HL-60 (cell line): ENCODE data around the gene F7.

ENCODE experiments used
- DNase-seq, 2 experiments: peaks; one replicate each; pipeline ENCODE4 v3.0.0-alpha.2; 2010 to 2020; ENCODE audit warnings: low read depth in 1 of 2, low spot score in 1 of 2
- H3K27ac ChIP-seq: fragments of 250-450 bp; sonication (Bioruptor Pico); replicated peaks from 2 replicates; pipeline ENCODE4 v1.5.1; 2020; ENCODE audit warnings: mild to moderate bottlenecking, moderate library complexity
- H3K27me3 ChIP-seq: fragments of 250-450 bp; sonication (Bioruptor Pico); 2 replicates; pipeline ENCODE4 v1.5.1; 2021; ENCODE audit warnings: mild to moderate bottlenecking, moderate library complexity; ENCODE audit not compliant: insufficient read depth, poor library complexity, severe bottlenecking
- H3K4me3 ChIP-seq: replicated peaks from 2 replicates; pipeline ENCODE4 v1.5.1; 2011; ENCODE audit warnings: mild to moderate bottlenecking, control low read depth, low read length; ENCODE audit not compliant: insufficient read depth
- CTCF ChIP-seq: IDR thresholded peaks from one replicate; pipeline ENCODE4 v1.5.1; 2011; ENCODE audit warnings: low read length, control low read depth, inconsistent platforms; ENCODE audit not compliant: insufficient read depth
- GABPA ChIP-seq: IDR thresholded peaks from 2 replicates; pipeline ENCODE4 v1.6.1; 2012; ENCODE audit warnings: low read depth
- POLR2AphosphoS5 ChIP-seq: IDR thresholded peaks from 2 replicates; pipeline ENCODE4 v1.6.1; 2012; ENCODE audit warnings: low read depth
- SPI1 ChIP-seq: IDR thresholded peaks from 2 replicates; pipeline ENCODE4 v1.6.1; 2012; ENCODE audit warnings: low read depth, mild to moderate bottlenecking, borderline replicate concordance
- TF ChIP-seq, protein P1 (sequence below): IDR thresholded peaks from 2 replicates; pipeline ENCODE4 v1.6.1; 2012; ENCODE audit warnings: low read depth; ENCODE audit not compliant: insufficient replicate concordance

The F7 gene

DNA sequence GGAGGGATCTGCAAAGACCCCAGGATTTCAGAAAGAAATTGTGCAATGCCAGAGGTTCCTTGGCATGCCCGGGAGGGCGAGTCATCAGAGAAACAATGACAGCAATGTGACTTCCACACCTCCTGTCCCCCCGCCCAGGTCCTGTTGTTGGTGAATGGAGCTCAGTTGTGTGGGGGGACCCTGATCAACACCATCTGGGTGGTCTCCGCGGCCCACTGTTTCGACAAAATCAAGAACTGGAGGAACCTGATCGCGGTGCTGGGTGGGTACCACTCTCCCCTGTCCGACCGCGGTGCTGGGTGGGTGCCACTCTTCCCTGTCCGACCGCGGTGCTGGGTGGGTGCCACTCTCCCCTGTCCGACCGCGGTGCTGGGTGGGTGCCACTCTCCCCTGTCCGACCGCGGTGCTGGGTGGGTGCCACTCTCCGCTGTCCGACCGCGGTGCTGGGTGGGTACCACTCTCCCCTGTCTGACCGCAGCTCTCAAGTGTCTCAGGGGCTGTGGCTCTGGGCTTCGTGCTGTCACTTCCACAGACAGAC is 11.8 kb downstream of the F7 start:
- no peak for DNase-seq
- TF ChIP-seq CTCF = no peak
- TF ChIP-seq, protein P1, sequence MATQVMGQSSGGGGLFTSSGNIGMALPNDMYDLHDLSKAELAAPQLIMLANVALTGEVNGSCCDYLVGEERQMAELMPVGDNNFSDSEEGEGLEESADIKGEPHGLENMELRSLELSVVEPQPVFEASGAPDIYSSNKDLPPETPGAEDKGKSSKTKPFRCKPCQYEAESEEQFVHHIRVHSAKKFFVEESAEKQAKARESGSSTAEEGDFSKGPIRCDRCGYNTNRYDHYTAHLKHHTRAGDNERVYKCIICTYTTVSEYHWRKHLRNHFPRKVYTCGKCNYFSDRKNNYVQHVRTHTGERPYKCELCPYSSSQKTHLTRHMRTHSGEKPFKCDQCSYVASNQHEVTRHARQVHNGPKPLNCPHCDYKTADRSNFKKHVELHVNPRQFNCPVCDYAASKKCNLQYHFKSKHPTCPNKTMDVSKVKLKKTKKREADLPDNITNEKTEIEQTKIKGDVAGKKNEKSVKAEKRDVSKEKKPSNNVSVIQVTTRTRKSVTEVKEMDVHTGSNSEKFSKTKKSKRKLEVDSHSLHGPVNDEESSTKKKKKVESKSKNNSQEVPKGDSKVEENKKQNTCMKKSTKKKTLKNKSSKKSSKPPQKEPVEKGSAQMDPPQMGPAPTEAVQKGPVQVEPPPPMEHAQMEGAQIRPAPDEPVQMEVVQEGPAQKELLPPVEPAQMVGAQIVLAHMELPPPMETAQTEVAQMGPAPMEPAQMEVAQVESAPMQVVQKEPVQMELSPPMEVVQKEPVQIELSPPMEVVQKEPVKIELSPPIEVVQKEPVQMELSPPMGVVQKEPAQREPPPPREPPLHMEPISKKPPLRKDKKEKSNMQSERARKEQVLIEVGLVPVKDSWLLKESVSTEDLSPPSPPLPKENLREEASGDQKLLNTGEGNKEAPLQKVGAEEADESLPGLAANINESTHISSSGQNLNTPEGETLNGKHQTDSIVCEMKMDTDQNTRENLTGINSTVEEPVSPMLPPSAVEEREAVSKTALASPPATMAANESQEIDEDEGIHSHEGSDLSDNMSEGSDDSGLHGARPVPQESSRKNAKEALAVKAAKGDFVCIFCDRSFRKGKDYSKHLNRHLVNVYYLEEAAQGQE = no peak
- TF ChIP-seq POLR2AphosphoS5 = no peak
- no peak for TF ChIP-seq GABPA
- no peak for TF ChIP-seq SPI1
- H3K27me3 ChIP-seq = peaks cover 16% of the 10 kb centered on the region

DNA sequence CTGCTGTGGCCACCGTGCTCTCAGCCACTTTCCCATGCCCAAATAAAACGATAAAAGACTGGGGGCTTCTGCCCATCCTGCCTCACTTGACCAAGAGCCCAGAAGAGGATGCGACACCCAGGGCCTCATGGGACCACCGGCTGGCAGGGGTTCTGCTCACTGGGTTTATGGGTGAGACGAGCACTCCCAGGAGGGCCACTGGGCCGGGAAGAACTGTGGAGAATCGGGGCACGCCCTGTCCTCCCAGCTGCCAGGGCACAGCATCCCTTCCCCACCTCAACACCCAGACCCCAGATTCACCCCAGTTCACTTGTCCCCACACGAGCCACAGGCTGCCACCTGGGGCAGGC is 12.3 kb downstream of the F7 start:
- no peak for DNase-seq

More for the DNA sequence above, 11.8 kb downstream of the F7 start:
- no peak overlapping the region for H3K4me3 ChIP-seq
- no peak overlapping the region for H3K27ac ChIP-seq

GRCh38 chr13:113118261-113119021 is 12.8 kb downstream of the F7 start:
- no peak for DNase-seq
- peaks cover 10% of the 10 kb centered on the region for H3K27me3 ChIP-seq
- TF ChIP-seq GABPA (no peak), CTCF (no peak), POLR2AphosphoS5 (no peak), SPI1 (no peak)
- TF ChIP-seq, protein P1 = no peak
- no peak overlapping the region for H3K27ac ChIP-seq
- H3K4me3 ChIP-seq = no peak overlapping the region

More for the DNA sequence above, 12.3 kb downstream of the F7 start:
- Histone ChIP-seq H3K4me3 (no peak overlapping the region), H3K27me3 (peaks cover 16% of the 10 kb centered on the region), H3K27ac (no peak overlapping the region)
- TF ChIP-seq CTCF (no peak), SPI1 (no peak), GABPA (no peak)
